GM18907 (cell line): Measurements from ENCODE around the gene KCTD6.

ENCODE experiments used
- ATAC-seq: cut with Tn5 transposase; IDR thresholded peaks from one replicate; pipeline ENCODE4 v1.9.1; 2021; ENCODE audit warnings: mild to moderate bottlenecking, moderate library complexity; ENCODE audit not compliant: unreplicated experiment

Gene KCTD6

DNA sequence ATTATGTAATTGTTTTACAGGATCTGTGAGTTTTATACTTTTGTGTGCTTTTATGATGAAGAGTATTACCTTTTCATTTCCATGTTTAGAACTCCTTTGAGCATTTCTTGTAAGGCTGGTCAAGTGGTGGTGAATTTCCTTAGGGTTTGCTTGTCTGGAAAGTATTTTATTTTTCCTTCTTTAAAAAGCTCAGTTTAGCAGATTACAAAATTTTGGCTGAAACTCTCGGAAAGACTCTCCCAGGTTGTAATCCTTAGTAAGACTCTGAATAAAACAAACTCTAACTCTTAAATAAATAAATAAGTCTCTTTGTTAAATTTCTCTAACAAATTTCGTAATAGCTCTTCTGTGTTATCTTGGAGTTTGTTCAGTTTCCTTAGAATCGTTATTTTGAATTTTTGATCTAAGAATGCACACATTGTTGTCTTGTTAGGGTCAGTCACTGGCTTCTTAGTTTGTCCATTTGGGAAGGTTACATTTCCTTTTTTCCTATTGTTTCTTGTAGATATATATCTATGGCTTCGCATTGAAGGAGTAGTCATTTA lies 59.8 kb downstream of the KCTD6 start:
- no peak for ATAC-seq
